D721Med (cell line): ENCODE measurements around the gene TNS1.

Experiments
- DNase-seq: peaks from one replicate; pipeline ENCODE4 v3.0.0; 2011; ENCODE audit warnings: low spot score; ENCODE audit not compliant: insufficient read length
- FAIRE-seq: peaks from 2 replicates; lab custom pipeline; 2011; peaks lifted over from hg19 to GRCh38; lab: Jason Lieb, UNC
- CTCF ChIP-seq: IDR thresholded peaks from 2 replicates; pipeline ENCODE4 v1.5.1; 2012; ENCODE audit warnings: mild to moderate bottlenecking, control low read depth; ENCODE audit not compliant: insufficient read depth; ENCODE audit errors: missing control alignments

TNS1 gene

GRCh38 chr2:217794133-217794986, 208.4 kb downstream of the TNS1 start:
- DNase-seq, result no peak
- FAIRE-seq, result no peak
- TF ChIP-seq CTCF, result no peak

GRCh38 chr2:217793566-217794132, 209.1 kb downstream of the TNS1 start:
- DNase-seq (no peak), FAIRE-seq (no peak)
- no peak for TF ChIP-seq CTCF

GRCh38 chr2:217792626-217793527, 209.9 kb downstream of the TNS1 start:
- DNase-seq, result no peak
- no peak for TF ChIP-seq CTCF
- no peak for FAIRE-seq

GRCh38 chr2:217791551-217791950, 211.2 kb downstream of the TNS1 start:
- DNase-seq (no peak), FAIRE-seq (no peak)
- TF ChIP-seq CTCF, result no peak

GRCh38 chr2:217790681-217791392, 212.0 kb downstream of the TNS1 start:
- TF ChIP-seq CTCF, result no peak
- FAIRE-seq (no peak), DNase-seq (no peak)

- no peak for DNase-seq
- no peak for FAIRE-seq
- no peak for TF ChIP-seq CTCF
Measured at GRCh38 chr2:217790195-217790594, 212.6 kb downstream of the TNS1 start.
